ENCODE measurements around the gene DTNB.
A peak's percentile ranks its signal among the peaks of the same experiment; 100 is the strongest.
"Not testable (repeated sequence)": the region's sequence is repeated elsewhere in the genome, so short reads cannot be mapped to it uniquely, and the experiment has no call there.

Gene DTNB

DNA sequence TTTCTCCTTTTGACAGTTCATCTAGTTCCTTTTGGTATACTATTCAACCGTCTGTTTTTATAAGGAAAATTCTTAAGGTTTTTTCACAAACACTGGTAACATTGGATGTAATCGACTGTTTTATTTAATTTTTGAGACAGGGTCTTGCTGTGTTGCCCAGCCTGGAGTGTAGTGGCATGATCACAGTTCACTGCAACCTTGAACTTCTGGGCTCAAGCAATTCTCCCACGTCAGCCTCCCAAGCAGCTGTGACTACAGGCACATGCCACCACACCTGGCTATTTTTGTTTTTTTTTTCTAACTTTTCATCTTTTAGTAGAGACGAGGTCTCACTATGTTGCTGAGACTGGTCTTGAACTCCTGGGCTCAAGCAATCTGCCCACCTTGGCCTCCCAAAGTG is 227.3 kb downstream of the DTNB start:
- no peak for DNase-seq

GRCh38 chr2:25445464-25445863 is 227.9 kb downstream of the DTNB start:
- no peak for DNase-seq

DNA sequence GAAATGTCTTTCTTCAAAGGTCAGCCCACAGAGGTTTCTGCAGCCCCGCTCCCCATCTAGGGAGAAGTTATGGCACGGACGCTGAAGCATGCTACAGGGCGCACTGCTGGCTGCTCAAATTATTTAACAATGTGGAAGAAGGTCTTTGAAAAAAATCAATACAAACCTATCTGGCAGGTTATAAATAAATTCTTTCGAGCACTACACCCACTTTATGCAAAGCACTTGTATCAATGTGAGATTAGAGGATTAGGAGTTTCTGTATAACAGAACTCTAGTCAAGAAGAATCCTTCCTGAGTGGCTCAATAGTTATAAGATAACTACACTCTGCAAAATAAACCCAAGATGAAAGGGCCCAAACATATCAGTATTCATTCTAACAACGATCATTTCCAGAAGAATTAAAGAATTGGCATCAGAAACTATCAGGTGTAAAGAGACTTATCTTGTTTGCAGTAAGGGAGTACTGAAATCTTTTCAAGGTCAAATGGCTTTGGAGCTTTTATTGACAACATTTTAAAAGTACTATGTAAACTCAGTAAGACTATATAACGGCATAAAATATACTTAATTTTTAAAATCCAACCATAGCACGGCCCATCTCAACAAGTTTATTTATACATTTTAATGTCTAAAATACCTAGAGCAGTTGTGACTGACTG is 228.6 kb downstream of the DTNB start:
- no peak for DNase-seq

GRCh38 chr2:25443766-25444165 is 229.6 kb downstream of the DTNB start:
- DNase-seq, result no peak

DNA sequence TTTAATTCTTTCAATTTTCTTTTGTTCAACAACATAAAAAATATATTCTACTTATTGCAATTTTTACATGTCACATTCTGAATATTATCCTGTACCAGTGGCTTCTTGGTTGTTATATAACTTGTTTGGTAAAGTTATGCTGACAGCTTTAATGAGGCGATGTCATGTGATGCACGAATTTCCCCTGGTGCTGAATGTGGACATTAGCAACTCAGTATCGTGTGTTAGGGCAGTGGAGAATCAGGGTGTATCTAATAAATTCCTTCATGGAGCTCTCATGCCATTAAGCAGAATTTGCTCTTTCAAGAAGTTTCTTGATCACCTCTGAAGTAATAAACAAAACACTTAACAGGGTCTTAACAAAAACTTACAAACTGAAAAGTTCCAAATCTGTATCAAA is 232.0 kb downstream of the DTNB start:
- DNase-seq, result no peak

GRCh38 chr2:25438793-25439192 is 234.6 kb downstream of the DTNB start:
- DNase-seq, result no peak

- DNase-seq, result no peak
Measured at GRCh38 chr2:25437881-25438662, 235.3 kb downstream of the DTNB start.

GRCh38 chr2:25435421-25435820 is 238.0 kb downstream of the DTNB start:
- no peak for DNase-seq

DNA sequence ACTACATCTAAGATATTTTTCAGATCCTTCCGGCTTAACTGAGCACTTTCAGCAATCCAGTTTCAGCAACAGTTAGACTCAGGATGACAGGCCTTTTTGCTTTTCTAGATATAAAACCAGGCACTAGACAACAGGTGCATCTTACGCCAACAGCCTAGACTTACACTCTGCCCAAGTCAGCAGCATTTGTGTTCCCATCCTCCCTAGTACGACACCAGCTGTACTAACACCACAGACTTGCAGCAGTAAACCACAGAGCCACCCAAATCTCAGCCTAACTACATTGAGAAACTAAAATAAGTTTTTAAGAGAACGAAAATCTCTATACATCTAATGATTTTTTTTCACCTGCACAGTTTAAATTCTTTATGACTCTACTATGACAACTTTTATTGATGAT is 241.8 kb downstream of the DTNB start:
- DNase-seq, result no peak

GRCh38 chr2:25430556-25430955 is 242.8 kb downstream of the DTNB start:
- DNase-seq, result peak; percentile 23

DNA sequence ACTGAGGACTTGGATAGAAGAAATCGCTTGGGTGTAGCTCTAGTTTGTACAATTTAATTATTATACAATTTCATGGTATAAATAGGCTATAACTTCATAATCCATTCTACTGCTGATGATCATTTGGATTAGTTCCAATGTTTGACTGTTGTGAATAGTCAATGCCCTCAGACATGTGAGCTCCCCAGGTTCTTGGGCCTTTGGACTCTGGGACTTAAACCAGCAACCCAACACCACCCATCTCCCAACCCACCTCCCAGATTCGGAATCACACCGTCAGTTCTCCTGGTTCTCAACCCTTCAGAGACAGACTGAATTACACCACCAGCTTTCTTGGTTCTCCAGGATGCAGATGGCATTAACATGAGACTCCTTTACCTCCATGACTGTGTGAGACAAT is 247.1 kb downstream of the DTNB start:
- no peak for DNase-seq

DNA sequence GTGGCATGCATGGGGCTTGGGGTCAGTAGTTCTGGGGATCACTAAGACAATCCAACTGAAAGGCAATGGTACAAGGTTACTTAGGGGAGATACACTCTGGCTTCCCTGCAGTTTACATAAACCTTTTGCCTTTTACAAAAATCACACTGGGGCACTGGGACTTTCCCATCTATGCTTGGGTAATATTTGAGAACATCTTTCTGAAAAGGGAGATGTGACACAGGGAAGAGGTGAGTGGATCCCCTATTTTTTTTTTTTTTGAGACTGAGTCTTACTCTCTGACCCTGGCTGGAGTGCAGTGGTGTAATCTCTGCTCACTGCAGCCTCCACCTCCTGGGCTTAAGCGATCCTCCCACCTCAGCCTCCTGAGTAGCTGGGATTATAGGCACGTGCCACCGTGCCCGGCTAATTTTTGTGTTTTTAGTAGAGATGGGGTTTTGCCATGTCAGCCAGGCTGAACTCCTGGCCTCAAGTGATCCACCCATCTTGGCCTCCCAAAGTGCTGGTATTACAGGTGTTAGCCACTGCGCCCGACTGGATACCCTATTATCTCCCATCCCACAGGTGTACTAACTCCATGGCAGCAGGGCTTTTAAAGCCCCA is 248.8 kb downstream of the DTNB start:
- DNase-seq, result no peak

- no peak for DNase-seq
Measured at GRCh38 chr2:25421820-25422411, 251.5 kb downstream of the DTNB start.

DNA sequence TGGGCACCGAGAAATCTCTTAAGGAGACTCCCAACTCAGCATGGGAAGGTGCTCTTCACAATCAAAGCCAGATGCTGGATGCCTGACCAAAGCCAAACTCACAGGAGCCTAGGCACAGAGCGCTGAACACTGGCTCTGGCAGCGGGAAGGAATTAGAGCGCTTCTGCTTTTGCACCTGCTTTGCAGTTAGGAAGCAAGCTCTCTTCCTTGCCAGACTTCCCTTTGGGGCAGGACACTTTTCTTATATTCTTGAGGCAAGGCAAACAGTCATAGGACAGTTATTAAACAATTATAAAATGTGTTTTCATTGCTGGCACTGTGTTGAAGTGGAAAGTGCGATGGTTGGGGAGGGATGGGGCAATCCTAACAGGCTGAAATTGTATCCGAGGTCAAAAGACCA is 252.1 kb downstream of the DTNB start:
- DNase-seq, result no peak

DNA sequence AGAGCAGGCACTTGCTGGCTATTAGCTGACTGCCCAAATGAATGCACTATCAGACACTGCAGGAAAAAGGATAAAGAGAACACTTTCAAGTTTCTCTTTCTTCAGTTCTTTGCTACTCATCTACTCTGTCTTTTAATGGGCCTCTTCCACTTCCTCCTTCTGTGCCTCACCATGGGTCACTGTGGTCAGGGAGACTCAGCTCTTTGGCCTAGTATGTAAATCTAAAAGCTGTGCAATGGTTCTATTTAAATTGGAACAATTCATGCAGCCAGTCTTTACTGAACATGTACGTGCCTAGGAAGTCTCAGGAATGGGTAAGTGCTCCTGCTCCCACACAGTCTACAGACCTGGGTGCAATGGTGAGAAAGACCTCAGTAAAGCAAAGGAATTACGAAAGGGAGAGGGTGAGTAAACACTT is 252.5 kb downstream of the DTNB start:
- no peak for DNase-seq

DNA sequence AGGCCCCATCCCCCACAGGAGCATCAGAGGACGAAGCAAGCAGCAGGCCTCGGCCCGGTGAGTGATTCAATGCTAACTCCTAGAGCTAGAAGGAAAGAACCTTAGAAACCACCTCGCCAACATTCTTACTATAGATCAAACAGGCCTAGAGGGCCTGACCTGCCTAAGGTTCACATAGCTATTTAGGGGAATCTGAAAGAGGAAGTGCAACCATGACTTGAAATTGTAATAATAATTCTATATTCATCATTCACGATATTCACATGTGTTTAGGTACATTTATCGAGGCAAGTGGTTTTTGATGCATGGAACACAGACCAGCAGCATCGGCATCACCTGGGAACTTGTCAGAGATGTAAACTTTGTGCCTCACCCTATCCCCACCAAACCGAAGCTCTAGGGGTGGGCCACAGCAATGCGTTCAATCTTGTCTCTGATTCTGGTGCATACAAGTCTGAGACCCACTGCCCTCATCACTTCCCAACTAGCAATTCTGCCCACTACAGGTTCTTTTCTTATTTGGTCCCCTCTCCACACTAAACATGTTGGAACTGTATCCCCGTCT is 253.6 kb downstream of the DTNB start:
- no peak for DNase-seq

DNA sequence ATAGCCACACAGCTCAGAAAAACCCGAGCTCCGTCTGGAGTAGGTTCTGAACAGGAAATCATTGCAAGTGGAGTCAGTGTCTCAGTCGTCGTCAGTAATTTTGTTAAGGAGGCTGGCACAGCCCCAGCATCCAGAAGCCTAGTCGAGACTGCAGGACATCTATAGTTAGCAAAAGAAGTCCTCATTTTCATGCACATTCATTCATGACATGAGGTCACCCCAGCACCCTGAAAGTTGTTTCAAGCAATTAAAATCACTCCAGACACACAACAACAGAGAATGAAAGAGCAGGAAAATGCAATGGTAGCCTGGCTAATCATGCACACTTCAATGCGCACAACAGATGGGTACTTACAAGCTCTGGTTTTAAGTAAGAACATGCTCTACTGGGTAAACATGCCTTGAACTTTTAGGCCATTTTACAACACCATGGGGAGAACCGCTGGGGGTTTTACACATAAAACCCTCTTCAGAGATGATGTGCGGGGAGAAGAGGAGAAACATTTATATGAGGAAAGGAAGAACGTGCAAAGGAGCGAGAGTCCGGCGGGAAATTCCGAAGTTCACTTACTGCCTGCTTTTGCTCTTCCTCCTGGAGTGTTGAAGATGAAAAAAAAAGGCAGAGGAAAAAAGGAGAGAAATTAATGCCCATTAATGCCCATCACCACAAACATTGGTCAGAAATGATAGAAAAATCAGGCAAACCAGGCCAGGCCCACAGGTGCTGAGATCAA is 254.3 kb downstream of the DTNB start:
- DNase-seq, result no peak

- DNase-seq, result peak; percentile 15
Measured at GRCh38 chr2:25417715-25418369, 255.5 kb downstream of the DTNB start.

GRCh38 chr2:25416674-25417073 is 256.7 kb downstream of the DTNB start:
- DNase-seq, result no peak

GRCh38 chr2:25414781-25415180 is 258.6 kb downstream of the DTNB start:
- DNase-seq, result no peak

DNA sequence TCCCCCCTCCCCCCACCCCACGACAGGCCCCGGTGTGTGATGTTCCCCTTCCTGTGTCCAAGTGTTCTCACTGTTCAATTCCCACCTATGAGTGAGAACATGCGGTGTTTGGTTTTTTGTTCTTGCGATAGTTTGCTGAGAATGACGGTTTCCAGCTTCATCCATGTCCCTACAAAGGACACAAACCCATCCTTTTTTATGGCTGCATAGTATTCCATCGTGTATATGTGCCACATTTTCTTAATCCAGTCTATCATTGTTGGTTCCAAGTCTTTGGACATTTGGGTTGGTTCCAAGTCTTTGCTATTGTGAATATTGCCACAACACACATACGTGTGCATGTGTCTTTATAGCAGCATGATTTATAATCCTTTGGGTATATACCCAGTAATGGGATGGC is 260.0 kb downstream of the DTNB start:
- not testable (repeated sequence) for DNase-seq

- DNase-seq, result no peak
Measured at GRCh38 chr2:25411753-25412152, 261.6 kb downstream of the DTNB start.

Data from activated CD4-positive, alpha-beta T cell treated with anti-CD3 and anti-CD28 coated beads, Interleukin-10, Interleukin-2, amounts not matched to agents 100 ng/mL and 50 ng/mL, durations not matched to agents 16 hours and 8 hours (primary cell).